Thoracic aorta (tissue), 2 donors: ENCODE results near the gene GYS1. TPM values are rescaled to one million over a fixed set of nuclear protein-coding genes. Genes with fewer than 3 reads are reported as not detected.

Source experiments
- ATAC-seq: fragments of 150-250 bp; one replicate; pipeline ENCODE4 v1.8.0; 2017; ENCODE audit warnings: low read depth; ENCODE audit not compliant: insufficient number of reproducible peaks, low FRiP score
- DNase-seq: peaks from one replicate; pipeline ENCODE4 v3.0.0-alpha.2; 2020; ENCODE audit warnings: low spot score
- H3K27ac ChIP-seq, 2 donors: fragments of 200-600 bp; sonication (generic); 1 replicate in 1 of 2; 2 replicates in 1 of 2; pipeline ENCODE4 v1.5.1; 2016; ENCODE audit warnings: mild to moderate bottlenecking in 2 of 2, moderate library complexity in 2 of 2
- H3K27me3 ChIP-seq: fragments of 200-600 bp; sonication (generic); replicated peaks from 2 replicates; pipeline ENCODE4 v1.6.0; 2016; ENCODE audit warnings: mild to moderate bottlenecking; ENCODE audit not compliant: insufficient read depth
- H3K36me3 ChIP-seq: fragments of 200-600 bp; sonication (generic); one replicate; pipeline ENCODE4 v1.5.1; 2016
- H3K4me1 ChIP-seq, 2 donors: fragments of 200-600 bp; sonication (generic); 1 replicate in 1 of 2; 2 replicates in 1 of 2; pipeline versions ENCODE4 v1.5.1 to v1.6.0; 2016; ENCODE audit warnings: low read depth in 2 of 2, mild to moderate bottlenecking in 1 of 2; ENCODE audit not compliant: control insufficient read depth in 1 of 2
- H3K4me3 ChIP-seq: fragments of 200-600 bp; sonication (generic); 2 replicates; pipeline ENCODE4 v1.5.1; 2016; ENCODE audit warnings: mild to moderate bottlenecking
- H3K9me3 ChIP-seq: fragments of 200-600 bp; sonication (generic); 2 replicates; pipeline ENCODE4 v1.5.1; 2016
- total RNA-seq, 2 donors: library from RNA; depleted of rRNA; stranded (reverse); fragments of >200 nt; gene quantifications; one replicate each; pipeline versions ENCODE4 v1.1.0 to v1.2.3, GENCODE V29; 2016
- TF ChIP-seq, protein P1 (sequence below): fragments of 200-600 bp; sonication (generic); IDR thresholded peaks from one replicate; pipeline ENCODE4 v1.5.1; 2019; ENCODE audit warnings: antibody characterized with exemption

The GYS1 gene
- total RNA-seq, 2 donors from 2014 or later, result 30.1 to 44.4 TPM

GRCh38 chr19:48950830-48951519, 42.1 kb downstream of the GYS1 start:
- no peak for ATAC-seq
- TF ChIP-seq, protein P1, sequence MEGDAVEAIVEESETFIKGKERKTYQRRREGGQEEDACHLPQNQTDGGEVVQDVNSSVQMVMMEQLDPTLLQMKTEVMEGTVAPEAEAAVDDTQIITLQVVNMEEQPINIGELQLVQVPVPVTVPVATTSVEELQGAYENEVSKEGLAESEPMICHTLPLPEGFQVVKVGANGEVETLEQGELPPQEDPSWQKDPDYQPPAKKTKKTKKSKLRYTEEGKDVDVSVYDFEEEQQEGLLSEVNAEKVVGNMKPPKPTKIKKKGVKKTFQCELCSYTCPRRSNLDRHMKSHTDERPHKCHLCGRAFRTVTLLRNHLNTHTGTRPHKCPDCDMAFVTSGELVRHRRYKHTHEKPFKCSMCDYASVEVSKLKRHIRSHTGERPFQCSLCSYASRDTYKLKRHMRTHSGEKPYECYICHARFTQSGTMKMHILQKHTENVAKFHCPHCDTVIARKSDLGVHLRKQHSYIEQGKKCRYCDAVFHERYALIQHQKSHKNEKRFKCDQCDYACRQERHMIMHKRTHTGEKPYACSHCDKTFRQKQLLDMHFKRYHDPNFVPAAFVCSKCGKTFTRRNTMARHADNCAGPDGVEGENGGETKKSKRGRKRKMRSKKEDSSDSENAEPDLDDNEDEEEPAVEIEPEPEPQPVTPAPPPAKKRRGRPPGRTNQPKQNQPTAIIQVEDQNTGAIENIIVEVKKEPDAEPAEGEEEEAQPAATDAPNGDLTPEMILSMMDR, result no peak
- Histone ChIP-seq H3K9me3 (no peaks in the 10 kb centered on the region), H3K27me3 (no peaks in the 10 kb centered on the region), H3K4me3 (no peak overlapping the region), H3K27ac (no peak overlapping the region), H3K4me1 (peaks cover 8 to 15% of the 10 kb centered on the region in 2 donors), H3K36me3 (no peaks in the 10 kb centered on the region)
- DNase-seq, result no peak

GRCh38 chr19:48950159-48950558, 43.0 kb downstream of the GYS1 start:
- TF ChIP-seq, protein P1, result no peak
- Histone ChIP-seq H3K27me3 (no peaks in the 10 kb centered on the region), H3K27ac (no peak overlapping the region), H3K9me3 (no peaks in the 10 kb centered on the region), H3K4me1 (peaks cover under 1 to 7% of the 10 kb centered on the region in 2 donors), H3K36me3 (no peaks in the 10 kb centered on the region), H3K4me3 (no peak overlapping the region)
- no peak for ATAC-seq
- DNase-seq, result no peak

DNA sequence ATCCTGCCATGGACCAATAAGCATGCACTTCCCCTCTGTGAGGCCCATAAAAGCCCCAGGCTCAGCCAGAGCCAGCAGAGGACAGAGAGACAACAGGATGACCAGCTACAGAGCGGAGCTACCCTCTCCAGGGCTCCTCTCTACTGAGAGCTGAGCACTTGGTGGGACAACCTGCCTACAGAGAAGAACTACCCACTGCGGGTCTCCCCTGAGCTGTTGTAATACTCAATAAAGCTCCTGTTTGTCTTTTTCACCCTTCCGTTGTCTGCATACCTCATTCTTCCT, 45.9 kb downstream of the GYS1 start:
- Histone ChIP-seq H3K4me3 (no peak overlapping the region), H3K27me3 (no peaks in the 10 kb centered on the region), H3K4me1 (no peaks in the 10 kb centered on the region), H3K9me3 (no peaks in the 10 kb centered on the region), H3K27ac (no peak overlapping the region), H3K36me3 (no peaks in the 10 kb centered on the region)
- ATAC-seq, result no peak
- no peak for DNase-seq
- TF ChIP-seq, protein P1, result no peak

DNA sequence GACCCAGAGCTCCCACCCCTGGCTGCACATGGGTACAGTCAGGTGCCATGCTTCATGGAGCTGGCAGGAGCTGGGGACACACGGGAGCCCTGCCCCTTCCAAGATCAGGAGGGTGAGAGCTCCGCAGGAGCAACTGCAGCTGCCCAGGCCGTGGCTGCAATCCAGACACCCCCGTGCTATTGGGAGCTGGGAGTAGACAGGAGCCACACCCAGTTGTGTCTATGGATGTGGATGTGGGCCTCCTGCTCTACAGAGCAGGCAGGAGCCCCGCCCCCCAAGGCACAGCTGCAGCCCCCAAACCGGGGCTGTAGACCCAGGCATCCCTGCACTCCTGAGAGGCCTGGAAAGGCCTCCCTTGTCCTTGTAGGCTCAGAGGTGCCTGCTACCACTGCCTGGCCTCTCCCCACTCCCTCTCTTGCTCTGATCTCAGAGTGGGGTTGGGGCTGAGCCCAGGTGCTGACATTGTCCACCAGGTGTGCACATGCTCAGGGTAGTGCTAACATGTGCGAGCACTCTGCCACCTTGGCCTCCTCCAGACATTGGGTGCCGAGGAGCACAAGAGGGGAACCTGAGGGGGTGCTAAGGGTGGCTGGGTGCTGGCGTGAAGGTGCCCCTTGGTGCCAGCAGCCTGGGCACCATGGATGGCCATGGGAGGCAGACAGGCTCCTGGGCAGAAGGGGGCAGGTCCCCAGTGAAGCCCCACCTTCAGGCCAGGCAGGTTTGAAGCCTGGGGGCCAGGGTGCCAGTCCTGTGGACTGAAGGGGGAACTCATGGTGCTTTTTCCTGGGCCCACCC, 46.4 kb downstream of the GYS1 start:
- Histone ChIP-seq H3K4me1 (no peaks in the 10 kb centered on the region), H3K36me3 (no peaks in the 10 kb centered on the region), H3K27ac (no peak overlapping the region), H3K4me3 (no peak overlapping the region), H3K27me3 (no peaks in the 10 kb centered on the region), H3K9me3 (no peaks in the 10 kb centered on the region)
- DNase-seq, result no peak
- ATAC-seq, result no peak
- TF ChIP-seq, protein P1, result no peak

DNA sequence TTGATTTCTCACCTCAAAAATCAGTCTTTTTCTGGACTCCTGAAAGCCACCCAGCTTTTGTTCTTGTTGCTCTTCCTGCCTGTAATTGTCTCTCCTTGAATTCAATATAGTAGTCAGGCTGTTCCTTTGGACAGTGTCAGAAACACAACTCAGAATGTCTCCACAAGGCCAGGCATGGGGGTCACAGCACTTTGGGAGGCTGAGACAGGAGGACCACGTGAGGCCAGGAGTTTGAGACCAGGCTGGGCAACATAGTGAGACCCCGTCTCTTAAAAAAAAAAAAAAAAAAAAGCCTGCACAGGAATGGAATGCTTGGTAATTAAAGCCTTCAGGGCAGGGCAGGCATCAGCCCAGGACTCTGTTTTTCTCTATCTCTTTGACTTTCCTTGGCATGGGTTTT, 47.3 kb downstream of the GYS1 start:
- TF ChIP-seq, protein P1, result no peak
- H3K27me3 ChIP-seq, result no peaks in the 10 kb centered on the region

More for the DNA sequence above, 47.3 kb downstream of the GYS1 start:
- no peak for ATAC-seq
- no peak for DNase-seq
- no peak overlapping the region for H3K27ac ChIP-seq
- H3K36me3 ChIP-seq, result no peaks in the 10 kb centered on the region
- no peak overlapping the region for H3K4me3 ChIP-seq
- peaks cover 4% of the 10 kb centered on the region for H3K9me3 ChIP-seq
- H3K4me1 ChIP-seq, result no peaks in the 10 kb centered on the region
